A549 treated with Hydrocortisone at 1 μM for 4 hours (cell line): ENCODE results near the gene SERPINB5. TPM values are rescaled to one million over a fixed set of nuclear protein-coding genes. Genes with fewer than 3 reads are reported as not detected.

Experiments
- total RNA-seq: library from RNA; stranded (reverse); fragments of 200-300 nt; extraction: Qiagen RNA extraction; gene quantifications from 5 replicates; pipeline ENCODE4 v1.2.3, GENCODE V29; 2022

SERPINB5 gene, protein sequence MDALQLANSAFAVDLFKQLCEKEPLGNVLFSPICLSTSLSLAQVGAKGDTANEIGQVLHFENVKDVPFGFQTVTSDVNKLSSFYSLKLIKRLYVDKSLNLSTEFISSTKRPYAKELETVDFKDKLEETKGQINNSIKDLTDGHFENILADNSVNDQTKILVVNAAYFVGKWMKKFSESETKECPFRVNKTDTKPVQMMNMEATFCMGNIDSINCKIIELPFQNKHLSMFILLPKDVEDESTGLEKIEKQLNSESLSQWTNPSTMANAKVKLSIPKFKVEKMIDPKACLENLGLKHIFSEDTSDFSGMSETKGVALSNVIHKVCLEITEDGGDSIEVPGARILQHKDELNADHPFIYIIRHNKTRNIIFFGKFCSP
- total RNA-seq: 0.13 to 0.45 TPM (median 0.17 TPM) in 5 replicates

DNA sequence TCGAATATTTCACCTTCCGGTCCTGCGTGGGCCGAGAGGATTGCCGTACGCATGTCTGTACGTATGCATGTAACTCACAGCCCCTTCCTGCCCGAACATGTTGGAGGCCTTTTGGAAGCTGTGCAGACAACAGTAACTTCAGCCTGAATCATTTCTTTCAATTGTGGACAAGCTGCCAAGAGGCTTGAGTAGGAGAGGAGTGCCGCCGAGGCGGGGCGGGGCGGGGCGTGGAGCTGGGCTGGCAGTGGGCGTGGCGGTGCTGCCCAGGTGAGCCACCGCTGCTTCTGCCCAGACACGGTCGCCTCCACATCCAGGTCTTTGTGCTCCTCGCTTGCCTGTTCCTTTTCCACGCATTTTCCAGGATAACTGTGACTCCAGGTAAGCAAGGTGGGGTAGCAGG, at the start of gene SERPINB5:
SERPINB5 (plus strand) TSS at position 291 of the 400 bp plus-strand sequence. CDS start 7,471 bp downstream, outside the sequence.

DNA sequence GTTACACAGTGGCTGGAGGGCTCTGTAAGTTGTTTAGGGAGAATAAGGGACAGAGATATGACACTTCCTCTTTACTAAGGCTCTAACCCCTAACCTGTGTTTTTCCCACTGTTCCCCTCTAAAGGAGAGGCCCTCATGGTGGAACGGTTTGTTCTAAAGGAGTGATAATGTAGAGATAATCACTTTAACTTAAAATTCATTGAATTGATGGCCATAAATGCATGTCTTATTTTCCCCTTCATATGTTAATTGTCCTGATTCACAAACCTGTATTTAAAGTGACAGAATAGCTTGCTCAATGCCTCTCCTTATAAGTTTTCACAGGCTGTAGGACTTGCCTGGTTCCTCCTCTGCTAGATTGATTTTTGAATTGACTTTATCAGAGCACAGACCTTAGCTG, 65.3 kb downstream of the SERPINB5 start, which contains the start of gene SERPINB12:
SERPINB12 (plus strand) TSS at position 301 of the 400 bp plus-strand sequence. CDS start 13,791 bp downstream, outside the sequence.

Other genes starting within 250 kb of the SERPINB5 start
- 0.45 to 0.59 TPM (median 0.55 TPM) in 5 replicates for gene BCL2, start 157.2 kb upstream of the SERPINB5 start, total RNA-seq
- gene KDSR, start 109.8 kb upstream of the SERPINB5 start, total RNA-seq: 37.6 to 43.8 TPM (median 40.5 TPM) in 5 replicates
- gene VPS4B, start 54.5 kb upstream of the SERPINB5 start, total RNA-seq: 18.2 to 24.8 TPM (median 19.0 TPM) in 5 replicates
- not detected in 5 replicates for gene SERPINB12, start 65.4 kb downstream of the SERPINB5 start, total RNA-seq
- gene SERPINB13, start 110.4 kb downstream of the SERPINB5 start, total RNA-seq: not detected in 5 replicates
- 0.09 to 0.25 TPM (median 0.18 TPM) in 4 of 5 replicates, not detected in the other for gene SERPINB4, start 167.3 kb downstream of the SERPINB5 start, total RNA-seq
- 0.10 to 0.16 TPM (median 0.13 TPM) in 3 of 5 replicates, not detected in the others for gene SERPINB3, start 184.9 kb downstream of the SERPINB5 start, total RNA-seq
- gene SERPINB11, start 226.0 kb downstream of the SERPINB5 start, total RNA-seq: 0.07 TPM in 1 of 5 replicates, not detected in the others